ENCODE measurements around the gene UBL3. TPM values are rescaled to one million over a fixed set of nuclear protein-coding genes. Genes with fewer than 3 reads are reported as not detected.

UBL3 gene
- total RNA-seq, 1 experiment from 2014 or later: 24.4 TPM

DNA sequence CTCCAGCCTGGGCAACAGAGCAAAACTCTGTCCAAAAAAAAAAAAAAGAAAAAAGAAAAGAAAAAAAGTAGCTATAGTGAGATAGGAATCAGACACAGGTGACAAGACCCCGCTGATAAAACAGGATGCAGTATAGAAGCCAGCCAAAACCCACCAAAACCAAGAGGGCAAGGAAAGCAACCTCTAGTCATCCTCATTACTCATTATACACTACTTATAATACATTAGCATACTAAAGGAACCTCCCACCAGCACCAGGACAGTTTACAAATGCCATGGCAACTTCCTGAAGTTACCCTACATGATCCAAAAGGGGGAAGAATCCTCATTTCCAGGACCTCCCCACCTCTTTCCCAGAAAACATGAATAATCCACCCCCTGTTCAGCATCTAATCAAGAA is 35.6 kb upstream of the UBL3 start:
- no peaks in the 10 kb centered on the region for H3K9me2 ChIP-seq (ENCODE audit: insufficient read depth)
- no peaks in the 10 kb centered on the region for H3K9me3 ChIP-seq (ENCODE audit: insufficient read depth, low read depth)
- CTCF ChIA-PET: no interaction called here
- TF ChIP-seq CTCF (conservative IDR thresholded peaks at IDR 0.05): no peak
- no TSS peak for BruUV-seq (replicated peaks)
- H2AFZ ChIP-seq: no peak overlapping the region
- H3K4me1 ChIP-seq (replicated peaks; ENCODE audit: insufficient read depth): no peaks in the 10 kb centered on the region
- H3K27me3 ChIP-seq (ENCODE audit: insufficient read depth, low read depth): no peaks in the 10 kb centered on the region
- no peak for DNase-seq
- no peaks in the 10 kb centered on the region for H3K79me2 ChIP-seq (ENCODE audit: low read depth)
- intact Hi-C loops (cut with micrococcal nuclease; ENCODE audit: unreplicated experiment): no loop called here
- no peak overlapping the region for H3K4me2 ChIP-seq
- H3K4me3 ChIP-seq: no peak overlapping the region
- H4K20me1 ChIP-seq (ENCODE audit: insufficient read depth): no peaks in the 10 kb centered on the region
- no peaks in the 10 kb centered on the region for H3F3A ChIP-seq (ENCODE audit: insufficient read depth, low read depth)
- no peaks in the 10 kb centered on the region for H3K36me3 ChIP-seq (ENCODE audit: low read depth)
- POLR2A ChIA-PET (ENCODE audit: unreplicated experiment): interaction anchor here (0.6 kb wide), 1 partner anchor 1715 kb away, joined by 7 read pairs; no protein-coding TSS in a partner anchor
- no peak overlapping the region for H3K27ac ChIP-seq

DNA sequence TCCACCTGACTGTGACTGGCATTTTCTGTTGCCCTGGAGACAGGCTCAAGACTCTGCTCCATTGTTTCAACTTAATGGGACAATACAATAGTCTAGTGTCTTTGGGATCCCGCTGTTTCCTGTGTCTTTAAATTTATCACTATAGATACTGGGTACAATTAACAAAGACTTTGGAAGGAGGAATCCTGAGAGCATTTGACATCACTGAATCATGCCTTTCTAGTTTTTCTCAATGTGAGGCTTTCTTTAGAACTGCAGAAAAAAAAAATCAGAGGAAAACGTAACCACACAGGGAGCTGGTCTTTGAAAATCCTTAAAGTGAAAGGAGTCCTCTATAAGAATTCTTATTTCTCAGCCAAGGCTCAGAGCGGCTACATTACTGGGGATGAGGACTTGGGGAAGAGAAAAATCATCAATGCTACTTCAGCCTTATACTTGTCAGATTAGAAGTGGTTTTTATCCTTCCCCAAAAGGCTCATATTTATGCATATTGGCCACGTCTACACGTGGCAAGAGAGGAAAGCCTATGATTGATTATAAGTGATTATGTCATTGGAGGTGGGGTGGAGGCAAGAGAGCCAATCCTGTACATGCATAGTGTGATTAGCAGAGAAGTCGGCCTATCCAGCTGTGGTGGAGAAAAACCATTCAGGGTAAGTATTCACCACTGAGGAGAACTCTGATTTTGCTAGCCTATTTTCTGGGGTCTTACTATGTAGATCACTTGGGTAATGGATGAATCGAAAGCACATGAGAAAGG is 34.4 kb upstream of the UBL3 start:
- H3K27ac ChIP-seq: no peak overlapping the region
- TF ChIP-seq CTCF (conservative IDR thresholded peaks at IDR 0.05) (no peak), EZH2 (IDR thresholded peaks at IDR 0.05; ENCODE audit: low read depth) (no peak)
- no peaks in the 10 kb centered on the region for H3F3A ChIP-seq (ENCODE audit: insufficient read depth, low read depth)
- intact Hi-C loops (cut with micrococcal nuclease; ENCODE audit: unreplicated experiment): no loop called here
- H3K9me2 ChIP-seq (ENCODE audit: insufficient read depth): no peaks in the 10 kb centered on the region
- no peaks in the 10 kb centered on the region for H3K9me3 ChIP-seq (ENCODE audit: insufficient read depth, low read depth)
- no peak overlapping the region for H2AFZ ChIP-seq
- no peaks in the 10 kb centered on the region for H3K4me1 ChIP-seq (replicated peaks; ENCODE audit: insufficient read depth)
- H4K20me1 ChIP-seq (ENCODE audit: insufficient read depth): no peaks in the 10 kb centered on the region
- no peaks in the 10 kb centered on the region for H3K27me3 ChIP-seq (ENCODE audit: insufficient read depth, low read depth)
- ChIA-PET POLR2A (ENCODE audit: unreplicated experiment) (interaction anchor here (0.6 kb wide), 1 partner anchor 39 kb away, joined by 5 read pairs; no protein-coding TSS in a partner anchor), CTCF (no interaction called here)
- DNase-seq: no peak
- no peaks in the 10 kb centered on the region for H3K36me3 ChIP-seq (ENCODE audit: low read depth)
- no TSS peak for BruUV-seq (replicated peaks)
- no peaks in the 10 kb centered on the region for H3K79me2 ChIP-seq (ENCODE audit: low read depth)
- no peak overlapping the region for H3K4me3 ChIP-seq
- H3K4me2 ChIP-seq: no peak overlapping the region

GRCh38 chr13:29883941-29884518 is 33.6 kb upstream of the UBL3 start:
- intact Hi-C loops (cut with micrococcal nuclease; ENCODE audit: unreplicated experiment): no loop called here
- Histone ChIP-seq H4K20me1 (ENCODE audit: insufficient read depth) (no peaks in the 10 kb centered on the region), H3K79me2 (ENCODE audit: low read depth) (no peaks in the 10 kb centered on the region), H3K9me2 (ENCODE audit: insufficient read depth) (no peaks in the 10 kb centered on the region), H3K4me2 (no peak overlapping the region), H3K27me3 (ENCODE audit: insufficient read depth, low read depth) (no peaks in the 10 kb centered on the region), H3K9me3 (ENCODE audit: insufficient read depth, low read depth) (no peaks in the 10 kb centered on the region), H3K4me1 (replicated peaks; ENCODE audit: insufficient read depth) (no peaks in the 10 kb centered on the region), H3K27ac (no peak overlapping the region), H3F3A (ENCODE audit: insufficient read depth, low read depth) (no peaks in the 10 kb centered on the region), H3K4me3 (no peak overlapping the region), H2AFZ (no peak overlapping the region), H3K36me3 (ENCODE audit: low read depth) (no peaks in the 10 kb centered on the region)
- TF ChIP-seq CTCF (conservative IDR thresholded peaks at IDR 0.05) (no peak), EZH2 (IDR thresholded peaks at IDR 0.05; ENCODE audit: low read depth) (no peak)
- no TSS peak for BruUV-seq (replicated peaks)
- POLR2A ChIA-PET (ENCODE audit: unreplicated experiment): interaction anchor here (0.6 kb wide), 1 partner anchor 40 kb away, joined by 5 read pairs; no protein-coding TSS in a partner anchor
- no peak for DNase-seq
- CTCF ChIA-PET: interaction anchor here (0.7 kb wide), 1 partner anchor 230 kb away, joined by 3 read pairs; no protein-coding TSS in a partner anchor

Measured in PC-9 (cell line).